NCI-H345 treated with DMSO at 0.1 percent for 48 hours (cell line): ENCODE data around the gene MINDY2.
A peak's percentile ranks its signal among the peaks of the same experiment; 100 is the strongest.
"Not testable (repeated sequence)": the region's sequence is repeated elsewhere in the genome, so short reads cannot be mapped to it uniquely, and the experiment has no call there.

Experiments
- DNase-seq: peaks from one replicate; lab custom pipeline; 2025; ENCODE audit not compliant: unreplicated experiment; lab: John Stamatoyannopoulos, UW

Gene MINDY2

DNA sequence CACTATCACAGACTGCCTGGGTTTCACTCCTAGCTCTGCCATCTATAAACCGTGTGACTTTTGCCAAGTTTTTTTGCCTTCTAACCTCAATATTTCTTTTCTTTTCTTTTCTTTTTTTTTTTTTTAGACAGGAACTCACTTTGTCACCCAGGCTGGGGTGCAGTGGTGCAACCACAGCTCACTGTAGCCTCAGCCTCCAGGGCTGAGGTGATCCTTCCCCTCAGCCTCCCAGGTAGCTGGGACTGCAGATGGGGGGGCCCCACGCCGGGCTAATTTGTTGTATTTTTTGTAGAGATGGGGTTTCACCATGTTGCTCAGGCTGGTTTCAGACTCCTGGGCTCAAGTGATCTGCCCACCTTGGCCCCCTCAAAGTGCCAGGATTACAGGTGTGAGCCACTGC, 18.4 kb upstream of the MINDY2 start:
- DNase-seq: no peak

DNA sequence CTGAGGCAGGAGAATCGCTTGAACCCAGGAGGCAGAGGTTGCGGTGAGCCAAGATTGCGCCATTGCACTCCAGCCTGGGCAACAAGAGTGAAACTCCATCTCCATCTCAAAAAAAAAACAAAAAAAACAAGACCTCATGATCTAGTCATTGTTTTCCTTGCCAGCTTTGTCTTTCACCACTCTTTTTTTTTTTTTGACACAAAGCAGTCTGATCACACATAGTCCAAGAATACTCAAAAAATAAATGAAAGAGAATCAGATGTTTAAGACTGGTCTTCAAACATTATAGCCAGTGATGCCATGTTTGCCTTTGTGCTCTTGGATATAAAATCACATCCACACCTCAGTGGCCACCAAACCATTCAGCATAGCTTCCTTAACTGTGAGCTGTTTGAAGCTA, 15.8 kb upstream of the MINDY2 start:
- no peak for DNase-seq

DNA sequence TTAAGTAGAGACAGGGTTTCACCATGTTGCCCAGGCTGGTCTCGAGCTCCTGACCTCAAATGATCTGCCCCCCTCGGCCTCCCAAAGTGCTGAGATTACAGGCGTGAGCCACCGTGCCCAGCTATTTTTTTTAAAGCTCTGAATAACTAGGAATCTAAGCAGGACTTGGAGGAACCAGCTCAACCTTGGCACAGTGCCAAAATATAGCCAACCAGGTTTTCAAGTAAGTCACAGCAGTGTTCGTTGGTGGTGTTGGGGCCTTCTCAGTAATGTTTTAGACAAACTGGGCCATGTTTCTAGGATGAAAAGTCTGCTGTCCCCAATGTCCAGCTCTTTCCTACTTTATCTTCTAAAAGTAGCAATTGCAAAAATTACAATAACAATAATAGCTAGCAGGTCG, 15.1 kb upstream of the MINDY2 start:
- DNase-seq: no peak

DNA sequence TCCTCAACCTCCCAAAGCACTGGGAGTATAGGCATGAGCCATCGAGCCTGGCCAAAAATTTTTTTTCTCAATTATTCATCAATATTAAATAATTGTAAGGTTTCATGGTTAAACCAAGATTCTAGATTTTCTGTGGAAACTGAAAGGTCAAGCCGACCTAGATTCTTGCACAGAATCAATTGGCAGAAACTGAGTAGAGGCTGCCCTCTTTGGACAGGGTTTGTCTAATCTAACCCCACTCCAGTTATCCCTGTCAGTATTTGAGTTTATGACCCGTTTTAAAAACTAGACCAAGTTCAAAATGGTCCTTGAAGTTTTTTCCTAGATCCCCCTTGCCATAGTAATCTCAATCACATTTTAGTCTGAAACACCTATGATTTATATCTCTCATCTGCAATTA, 13.0 kb upstream of the MINDY2 start:
- DNase-seq: no peak

DNA sequence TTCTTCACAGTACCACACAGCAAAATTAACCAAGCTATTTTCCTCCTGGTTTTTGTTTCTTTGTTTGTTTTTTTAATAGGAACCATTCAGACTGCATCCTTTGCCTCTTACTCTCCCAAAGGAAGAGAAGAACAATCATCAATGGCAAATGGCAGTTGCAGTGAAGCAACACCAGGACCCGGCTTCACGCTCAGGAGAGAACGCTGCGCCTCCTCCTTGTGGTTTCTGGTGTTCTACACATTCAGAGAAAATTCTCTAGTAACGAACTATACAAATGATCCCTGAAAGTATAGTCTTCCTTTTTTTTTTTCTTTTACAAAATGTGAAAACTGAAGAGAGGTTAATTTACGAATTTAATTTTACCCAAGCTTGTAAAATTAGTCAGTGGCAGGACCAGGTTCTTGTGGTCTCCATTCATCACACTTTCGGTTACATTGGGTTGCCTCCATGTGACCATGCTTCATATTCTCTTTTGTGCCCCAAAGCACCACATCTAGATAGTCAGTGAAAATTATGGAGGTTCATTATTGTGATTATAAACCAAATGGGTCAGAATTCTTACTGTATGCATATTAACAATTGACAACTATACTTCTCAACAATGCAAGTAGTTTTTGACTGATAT, 10.6 kb upstream of the MINDY2 start:
- DNase-seq: no peak

DNA sequence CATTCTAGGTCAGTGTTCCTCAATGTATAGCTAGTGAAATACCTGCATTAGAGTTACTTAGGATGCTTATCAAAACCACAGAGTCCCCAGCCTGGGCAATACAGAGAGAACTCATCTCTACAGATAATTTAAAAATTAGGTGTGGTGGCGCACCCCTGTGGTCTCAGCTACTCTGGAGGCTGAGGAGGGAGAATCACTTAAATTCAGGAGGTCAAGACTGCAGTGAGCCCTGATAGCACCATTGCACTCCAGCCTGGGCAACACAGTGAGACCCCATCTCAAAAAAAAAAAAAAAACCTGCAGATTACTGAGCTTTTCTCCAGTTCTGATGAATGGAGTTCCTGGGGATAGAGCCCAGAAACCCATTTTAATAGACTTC, 10.1 kb upstream of the MINDY2 start:
- DNase-seq: no peak

DNA sequence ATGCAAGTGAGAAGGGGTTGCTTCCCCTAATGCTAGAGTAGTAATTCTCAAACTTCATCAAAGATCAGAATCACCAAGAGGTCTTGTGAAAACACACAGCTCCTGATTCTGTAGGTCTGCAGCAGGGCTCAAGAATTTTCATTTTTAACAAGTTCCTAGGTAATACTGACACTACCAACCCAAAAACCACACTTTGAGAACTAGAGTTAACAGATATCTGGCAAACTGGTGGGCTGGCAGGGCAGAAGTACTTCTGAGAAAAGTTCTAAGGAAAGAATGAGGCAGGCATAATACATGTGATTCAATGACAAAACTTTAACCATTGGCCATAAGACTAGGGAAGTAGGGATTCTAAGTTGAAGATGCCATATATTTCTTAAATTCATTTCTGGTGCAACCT, 8.8 kb upstream of the MINDY2 start:
- DNase-seq: no peak

DNA sequence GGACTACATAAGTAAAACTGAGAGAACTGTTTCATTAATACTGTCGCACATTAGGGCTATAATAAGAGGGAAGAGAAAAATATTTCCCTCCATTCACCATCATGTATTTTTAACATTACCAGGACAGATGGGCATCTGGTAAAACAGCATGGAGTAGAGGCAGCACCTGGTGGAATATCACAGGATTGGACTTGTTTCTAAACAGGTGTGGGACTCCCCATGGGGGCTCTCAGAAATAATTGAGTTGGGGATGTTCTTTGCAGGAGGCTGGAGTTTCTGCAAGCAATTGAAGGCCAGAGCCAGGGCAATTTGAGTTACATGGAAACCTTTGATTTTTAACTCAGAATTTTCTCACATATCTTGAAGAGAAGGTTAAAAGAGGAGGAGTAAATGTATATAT, 8.4 kb upstream of the MINDY2 start:
- DNase-seq: peak; percentile 30

DNA sequence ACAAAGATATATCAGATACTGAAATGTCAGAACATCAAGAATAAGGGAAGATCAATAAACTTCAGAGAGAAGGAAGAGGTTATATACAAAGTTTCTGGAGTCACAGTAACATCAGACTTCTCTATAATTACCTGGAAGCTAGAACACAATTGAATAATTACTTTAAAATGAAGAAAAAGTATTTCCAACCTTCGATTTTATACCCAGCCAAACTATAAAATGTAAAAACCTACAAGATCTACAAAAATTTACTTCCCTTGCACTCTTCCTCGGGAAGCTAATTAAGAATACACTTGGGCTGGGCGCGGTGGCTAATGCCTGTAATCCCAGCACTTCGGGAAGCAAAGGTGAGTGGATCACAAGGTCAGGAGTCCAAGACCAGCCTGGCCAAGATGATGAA, 6.6 kb upstream of the MINDY2 start:
- no peak for DNase-seq

DNA sequence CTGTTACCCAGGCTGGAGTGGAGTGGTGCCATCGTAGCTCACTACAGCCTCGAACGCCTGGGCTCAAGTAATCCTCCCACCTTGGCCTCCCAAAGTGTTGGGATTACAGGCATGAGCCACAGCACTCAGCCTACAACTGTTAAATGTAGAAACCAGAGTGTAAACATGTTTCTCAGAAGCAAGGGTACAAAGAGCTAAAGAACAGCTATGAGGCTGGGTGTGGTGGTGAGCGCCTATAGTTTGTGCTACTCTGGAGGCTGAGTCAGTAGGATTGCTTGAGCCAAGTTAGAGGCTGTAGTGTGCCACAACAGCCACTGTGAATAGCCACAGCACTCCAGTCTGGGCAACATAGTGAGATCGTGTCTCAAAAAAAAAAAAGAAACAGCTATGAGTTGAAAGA, 4.8 kb upstream of the MINDY2 start:
- no peak for DNase-seq

DNA sequence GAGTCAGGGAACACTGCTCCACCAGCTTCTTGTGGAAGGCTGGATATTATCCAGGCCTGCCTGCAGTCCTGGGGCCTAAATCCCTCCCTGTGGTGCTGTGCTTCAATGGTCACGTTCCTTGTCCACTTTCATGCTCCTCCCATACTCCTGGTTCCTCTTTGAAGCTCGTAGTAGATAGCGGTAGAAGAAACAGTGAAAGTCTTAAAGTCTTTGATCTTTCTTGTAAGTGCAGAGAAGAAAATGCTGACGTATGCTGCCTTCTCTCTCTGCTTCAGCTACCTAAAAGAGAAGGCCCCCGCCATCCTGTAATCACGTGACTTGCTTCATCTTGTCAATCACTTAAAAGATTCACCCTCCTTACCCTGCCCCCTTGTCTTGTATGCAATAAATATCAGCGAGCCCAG, 2.5 kb upstream of the MINDY2 start:
- not testable (repeated sequence) for DNase-seq

DNA sequence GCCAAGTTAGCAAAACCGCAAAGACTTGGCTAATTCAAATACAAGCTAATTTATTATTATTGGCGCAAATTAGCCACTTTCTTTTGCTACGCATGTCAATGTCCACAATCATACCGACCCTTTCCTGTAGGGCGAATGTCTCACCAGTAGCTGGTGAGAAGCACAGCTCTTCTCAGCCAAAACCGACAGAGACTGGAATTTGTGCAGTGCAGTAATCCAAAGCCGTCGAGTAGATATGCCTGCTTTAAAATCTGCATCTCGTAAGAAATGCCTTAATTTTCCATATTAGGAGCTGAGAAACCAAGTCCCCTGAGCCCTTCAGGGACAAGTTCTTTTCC, 614 bp upstream of the MINDY2 start:
- no peak for DNase-seq

DNA sequence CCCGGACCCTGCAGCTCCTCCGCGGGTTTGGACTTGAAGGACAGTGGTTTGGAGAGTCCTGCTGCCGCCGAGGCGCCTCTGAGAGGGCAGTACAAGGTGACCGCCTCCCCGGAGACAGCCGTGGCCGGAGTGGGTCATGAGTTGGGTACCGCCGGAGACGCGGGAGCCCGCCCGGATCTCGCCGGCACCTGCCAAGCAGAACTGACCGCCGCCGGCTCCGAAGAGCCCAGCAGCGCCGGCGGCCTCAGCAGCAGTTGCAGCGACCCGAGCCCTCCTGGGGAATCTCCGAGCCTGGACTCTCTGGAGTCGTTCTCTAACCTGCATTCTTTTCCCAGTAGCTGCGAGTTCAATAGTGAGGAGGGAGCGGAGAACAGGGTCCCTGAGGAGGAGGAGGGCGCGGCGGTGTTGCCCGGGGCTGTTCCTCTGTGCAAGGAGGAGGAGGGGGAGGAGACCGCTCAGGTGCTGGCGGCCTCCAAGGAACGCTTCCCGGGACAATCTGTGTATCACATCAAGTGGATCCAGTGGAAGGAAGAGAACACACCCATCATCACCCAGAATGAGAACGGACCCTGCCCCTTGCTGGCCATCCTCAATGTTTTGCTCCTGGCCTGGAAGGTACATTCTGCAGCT, 634 bp downstream of the MINDY2 start:
- peak; percentile 10 for DNase-seq

DNA sequence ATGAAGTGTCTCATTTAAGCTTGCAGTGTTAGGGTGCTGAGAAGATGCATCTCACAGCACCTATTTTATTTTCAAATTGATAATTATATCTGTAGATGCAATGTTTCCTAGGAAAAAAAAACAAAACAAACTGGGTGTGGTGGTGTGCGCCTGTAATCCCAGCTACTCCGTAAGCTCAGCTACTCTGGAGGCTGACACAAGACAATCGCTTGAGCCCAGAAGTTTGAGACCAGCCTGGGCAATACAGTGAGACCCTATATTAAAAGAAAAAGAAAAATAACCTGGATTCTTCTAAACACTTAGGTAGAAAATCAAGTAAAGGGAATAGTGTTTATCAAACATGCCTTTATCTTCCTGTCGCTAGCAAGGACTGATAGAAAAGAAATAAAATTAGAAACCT, 1.9 kb downstream of the MINDY2 start:
- DNase-seq: no peak

DNA sequence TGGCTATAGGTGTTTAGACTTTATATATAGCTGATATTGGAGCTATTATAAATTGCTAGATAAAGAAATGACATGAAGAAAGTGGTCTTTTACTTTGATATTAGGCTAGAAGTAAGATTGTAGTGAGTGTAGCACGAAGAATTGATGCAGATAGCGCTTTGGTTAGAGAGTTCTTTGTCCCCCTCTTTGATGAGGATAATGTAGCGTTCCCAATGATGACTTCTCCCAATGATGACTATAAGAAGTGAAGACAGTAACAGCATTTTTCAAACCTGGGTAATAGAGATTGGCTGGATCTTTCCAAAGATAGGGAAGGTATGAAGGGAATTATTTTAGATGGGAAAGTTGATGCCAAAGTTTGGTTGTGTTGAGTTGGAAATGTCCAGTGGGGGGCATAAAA, 4.3 kb downstream of the MINDY2 start:
- DNase-seq: no peak

DNA sequence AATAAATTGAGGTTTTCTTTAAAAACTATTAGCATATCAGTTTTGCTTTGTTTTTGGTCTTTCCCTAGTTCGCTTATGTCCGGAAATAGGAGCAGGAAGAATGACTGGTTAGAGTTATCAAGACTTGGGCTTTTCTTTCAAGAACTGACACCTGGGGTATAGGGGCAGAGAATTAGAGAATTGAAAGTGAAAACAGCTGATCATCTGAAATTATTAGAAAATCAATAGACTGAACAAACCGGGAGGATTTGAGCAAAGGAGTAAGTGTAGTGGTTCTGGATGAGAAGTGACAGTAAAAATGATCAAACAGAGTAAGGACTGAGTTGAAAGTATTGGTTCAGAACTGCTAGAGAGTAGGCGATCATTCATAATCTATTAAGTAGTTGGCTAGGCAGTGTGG, 6.0 kb downstream of the MINDY2 start:
- no peak for DNase-seq

DNA sequence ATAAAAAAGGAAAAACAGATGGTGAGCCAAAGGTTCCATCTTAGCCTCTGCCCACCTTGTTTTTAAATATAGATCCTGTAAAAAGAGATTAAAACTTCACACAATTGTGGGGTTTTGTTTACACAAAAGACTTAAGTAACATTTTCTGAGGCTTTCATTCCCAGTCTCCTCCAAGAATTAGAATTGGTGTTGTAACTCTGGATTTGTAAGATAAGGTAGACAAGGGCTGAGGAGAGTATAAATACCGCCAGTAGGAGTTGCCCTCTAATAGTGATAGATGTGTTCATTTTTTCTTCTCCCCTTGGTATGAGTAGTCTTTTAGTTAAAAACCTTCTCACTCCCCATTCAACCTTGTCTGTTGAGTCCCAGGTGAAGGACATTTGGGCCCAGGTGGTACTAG, 8.5 kb downstream of the MINDY2 start:
- DNase-seq: no peak

DNA sequence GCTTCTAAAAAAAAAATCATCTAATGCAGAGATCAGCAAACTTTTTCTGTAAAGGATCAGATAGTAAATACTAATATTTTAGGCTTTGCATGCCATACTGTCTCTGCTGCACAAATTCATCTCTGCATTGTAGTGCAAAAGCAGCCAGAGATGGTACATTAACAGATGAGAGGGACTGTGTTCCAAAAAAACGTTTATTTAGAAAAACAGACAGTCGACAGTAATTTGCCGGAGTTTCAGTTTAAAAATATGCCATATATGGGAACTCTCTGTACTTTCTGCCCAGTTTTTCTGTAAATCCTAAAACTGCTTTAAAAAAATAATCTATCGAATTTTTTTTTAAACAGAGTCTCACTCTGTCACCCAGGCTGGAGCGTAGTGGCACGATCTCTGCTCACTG, 14.3 kb downstream of the MINDY2 start:
- no peak for DNase-seq

DNA sequence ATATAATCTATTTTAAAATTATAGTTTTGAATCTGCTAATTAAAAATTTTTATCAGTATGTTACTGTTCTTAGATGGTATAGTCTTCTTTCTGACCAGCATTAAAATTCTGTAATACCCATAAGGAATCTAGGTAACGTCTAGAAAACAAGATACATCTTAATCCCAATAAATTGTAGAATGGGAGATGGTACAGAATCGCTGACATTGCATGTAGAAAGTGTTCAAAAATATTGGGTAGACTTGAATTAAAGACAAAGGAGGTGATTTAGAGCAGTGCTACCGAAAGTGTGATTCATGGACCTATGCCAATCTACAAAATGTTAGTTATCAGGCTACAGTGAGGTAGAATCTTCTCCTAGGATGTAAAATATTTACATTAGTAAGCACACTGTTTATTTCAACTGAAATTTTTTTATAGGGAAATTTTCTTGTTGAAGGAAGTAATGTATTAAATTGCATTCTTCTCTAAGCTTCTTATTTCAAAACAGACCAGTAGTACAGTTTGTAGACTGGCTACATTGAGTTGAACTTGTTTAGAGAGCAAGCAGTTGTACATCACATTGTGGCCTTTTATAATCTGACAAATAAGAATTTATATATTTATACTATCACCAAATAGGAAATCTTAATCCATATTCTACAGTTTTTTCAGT, 17.1 kb downstream of the MINDY2 start:
- no peak for DNase-seq

DNA sequence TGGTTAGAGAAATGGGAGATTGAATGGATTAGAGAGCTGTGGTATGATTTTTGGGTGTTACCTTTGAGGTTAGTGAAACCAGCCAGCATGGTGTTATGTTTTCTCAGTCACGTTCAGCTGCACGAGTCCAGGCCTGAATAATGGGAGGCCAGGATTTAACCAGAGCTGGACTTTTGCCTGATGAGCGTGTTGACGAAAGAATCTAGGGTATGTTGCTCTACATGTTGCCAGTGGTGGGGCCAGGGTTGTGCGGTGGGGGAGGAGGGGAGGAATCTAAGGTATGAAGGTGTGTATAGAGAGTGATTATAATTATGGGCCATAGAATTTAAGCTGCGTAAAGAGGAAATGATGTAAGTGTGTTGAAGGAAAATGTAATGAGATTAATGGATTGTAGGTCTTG, 22.8 kb downstream of the MINDY2 start:
- no peak for DNase-seq

DNA sequence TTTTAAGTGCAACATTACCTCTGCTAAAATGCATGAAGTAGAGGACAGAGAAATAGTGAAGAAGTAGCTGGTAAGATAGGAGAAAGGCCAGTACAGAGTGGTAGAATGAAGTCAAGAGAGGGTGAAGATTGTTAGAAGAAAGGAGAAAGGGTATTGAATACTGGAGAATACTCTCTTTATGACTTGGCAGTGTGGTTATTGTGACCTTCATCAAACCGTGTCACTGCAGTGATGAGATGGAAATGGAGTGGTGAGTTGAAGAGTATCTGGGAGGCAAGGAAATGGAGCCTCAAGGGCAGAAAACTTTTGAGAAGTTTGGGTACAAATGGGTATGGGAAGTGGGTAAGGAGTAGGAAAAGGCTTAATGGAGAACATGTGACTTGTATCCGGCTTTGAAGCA, 24.7 kb downstream of the MINDY2 start:
- DNase-seq: no peak

DNA sequence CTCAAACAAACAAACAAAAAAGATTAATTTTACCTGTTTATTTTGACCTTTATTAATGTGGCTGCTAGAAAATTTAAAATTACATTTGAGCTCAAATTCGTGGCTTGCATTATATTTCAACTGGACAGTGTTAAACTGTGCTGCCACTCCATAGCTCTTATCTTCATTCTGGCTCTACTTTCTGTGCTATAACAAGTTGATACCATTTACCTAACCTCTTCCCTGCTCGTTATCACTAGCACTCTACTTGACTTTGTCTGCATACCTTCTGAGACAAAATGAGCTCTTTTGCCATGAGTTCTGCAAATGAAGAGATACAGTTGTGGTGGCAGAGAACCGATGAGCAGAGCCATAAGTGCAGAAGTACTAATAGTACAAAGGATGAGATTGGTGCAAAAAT, 26.4 kb downstream of the MINDY2 start:
- no peak for DNase-seq

DNA sequence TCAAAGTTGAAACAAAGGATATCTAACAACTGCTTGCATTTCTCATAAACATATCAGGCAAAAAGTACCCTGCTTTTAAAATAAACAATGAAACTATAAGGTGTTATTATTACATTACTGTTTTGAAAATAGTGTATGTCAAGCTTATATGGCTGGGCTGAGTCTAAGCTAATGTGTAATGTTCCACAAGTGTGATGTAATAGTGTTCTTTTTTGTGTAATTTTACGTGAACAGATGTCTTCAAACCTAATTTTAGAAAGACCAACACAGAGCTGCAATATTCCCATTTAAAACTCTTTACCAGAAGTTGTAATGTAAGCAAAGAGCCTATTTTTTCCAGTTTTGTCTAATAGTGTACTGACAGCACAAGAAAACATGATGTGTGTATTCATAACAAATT, 34.0 kb downstream of the MINDY2 start:
- DNase-seq: no peak
